Adrenal gland (tissue), 12 donors: ENCODE data around the gene BACH2. TPM values are rescaled to one million over a fixed set of nuclear protein-coding genes. Genes with fewer than 3 reads are reported as not detected.

Experiments used
- DNase-seq, 7 donors: peaks; one replicate each; pipeline ENCODE4 v3.0.0-alpha.2; 2019 to 2020
- H3K27ac ChIP-seq, 5 donors: fragments of 200-600 bp; sonication (generic) in 4 of 5; 1 replicate in 3 of 5; 2 replicates in 2 of 5; pipeline versions ENCODE4 v1.5.1 to v1.8.0; 2016 to 2020; ENCODE audit warnings: mild to moderate bottlenecking in 1 of 5
- H3K27me3 ChIP-seq: fragments of 200-600 bp; 2 replicates; pipeline ENCODE4 v1.8.0; 2021
- H3K36me3 ChIP-seq, 2 donors: fragments of 200-600 bp; replicated peaks in 1 of 2; 1 replicate in 1 of 2; 2 replicates in 1 of 2; pipeline versions ENCODE4 v1.5.1 to v1.8.0; 2018 to 2022
- H3K4me1 ChIP-seq, 2 donors: fragments of 200-600 bp; replicated peaks in 1 of 2; 1 replicate in 1 of 2; 2 replicates in 1 of 2; pipeline versions ENCODE4 v1.5.1 to v1.8.0; 2018 to 2021
- H3K4me3 ChIP-seq, 4 donors: fragments of 200-600 bp; sonication (generic) in 3 of 4; one replicate each; pipeline ENCODE4 v1.5.1; 2016 to 2018
- H3K9me3 ChIP-seq, 3 donors: fragments of 200-600 bp; sonication (generic) in 1 of 3; replicated peaks in 1 of 3; 1 replicate in 2 of 3; 2 replicates in 1 of 3; pipeline versions ENCODE4 v1.5.1 to v1.8.0; 2016 to 2021
- CTCF ChIP-seq, 6 experiments: fragments of 450-650 bp in 4 of 6; fragments of 200-600 bp in 2 of 6; sonication (generic) in 1 of 6; IDR thresholded peaks; 1 replicate in 5 of 6; 2 replicates in 1 of 6; pipeline versions ENCODE4 v1.5.1 to v1.8.0; 2016 to 2021; ENCODE audit warnings: antibody characterized with exemption in 6 of 6, mild to moderate bottlenecking in 2 of 6, moderate library complexity in 1 of 6
- POLR2A ChIP-seq, 2 donors: fragments of 450-650 bp; IDR thresholded peaks; one replicate each; pipeline ENCODE4 v1.6.1; 2017; ENCODE audit warnings: antibody characterized with exemption in 2 of 2, mild to moderate bottlenecking in 2 of 2, moderate library complexity in 1 of 2
- WGBS, 4 donors: extraction: QIAGEN DNeasy Blood & Tissue Kit in 2 of 4; methylation state at CpG; one replicate each; pipeline versions ENCODE4 v1.1.5 to v1.1.7; 2013 to 2017; 5-methylcytosine and 5-hydroxymethylcytosine counted together
- intact Hi-C, 2 donors: fragments of 100-400 bp; cut with DNase I; formaldehyde crosslinking; loops; one replicate each; pipeline versions ENCODE4 v1.14.1 to v1.15.0; 2022 to 2023
- polyA plus RNA-seq, 3 donors: library from polyadenylated mRNA; stranded (reverse); fragments of 200-250 nt in 2 of 3; fragments of 350-450 nt in 1 of 3; fragmentation: Illumina TruSeq in 1 of 3; extraction: RNeasy Lipid Tissue Mini Kit (QIAGEN cat#74804) in 1 of 3; gene quantifications; one replicate each; pipeline ENCODE4 v1.2.3, GENCODE V29; 2013 to 2014
- total RNA-seq, 9 donors: library from RNA; depleted of rRNA in 4 of 9; stranded (reverse); fragments of >200 nt in 4 of 9; fragments of 120-200 nt in 1 of 9; fragmentation: NEBNext Ultra II Directional in 1 of 9; extraction: Animal tissue kit (Norgen Biotek cat#: 25700) in 1 of 9; gene quantifications; one replicate each; pipeline versions ENCODE4 v1.1.0 to v1.2.4, GENCODE V29; 2013 to 2023
- donor health status: healthy with polysubstance abuse.
- donor health status: Bipolar disorder and iron deficiency.
- donor health status: DM: yes; HTN: yes; CAD: no.
- donor health status: DM: no; HTN: no; CAD: no.
- donor health status: DM: no; HTN: no; CAD: no.
- donor health status: DM: yes; HTN: yes; CAD: no.

Gene BACH2
- total and polyA plus RNA-seq, 12 donors, result 0.08 to 2.9 (median 0.83) TPM

GRCh38 chr6:90303039-90303438, 6.4 kb upstream of the BACH2 start:
- 59 to 86% (median 65%) methylated on average over 2 of the region's 2 CpGs for WGBS, 4 donors
- no peaks in the 10 kb centered on the region for H3K4me1 ChIP-seq
- DNase-seq, result no peak
- TF ChIP-seq POLR2A (IDR thresholded peaks at IDR 0.05) (no peak), CTCF (IDR thresholded peaks at IDR 0.05) (no peak)
- H3K27me3 ChIP-seq, result peaks cover 4% of the 10 kb centered on the region
- no peak overlapping the region for H3K4me3 ChIP-seq
- H3K9me3 ChIP-seq, result no peaks in the 10 kb centered on the region
- intact Hi-C loops, result no loop called here
- H3K36me3 ChIP-seq, result no peaks in the 10 kb centered on the region
- H3K27ac ChIP-seq, result no peak overlapping the region

GRCh38 chr6:90302320-90302719, 5.7 kb upstream of the BACH2 start:
- intact Hi-C loops, result no loop called here
- Histone ChIP-seq H3K4me3 (no peak overlapping the region), H3K4me1 (no peaks in the 10 kb centered on the region), H3K27me3 (no peaks in the 10 kb centered on the region), H3K36me3 (no peaks in the 10 kb centered on the region), H3K27ac (no peak overlapping the region), H3K9me3 (no peaks in the 10 kb centered on the region)
- 87 to 90% (median 89%) methylated on average over 2 of the region's 2 CpGs for WGBS, 4 donors
- no peak for DNase-seq
- TF ChIP-seq POLR2A (IDR thresholded peaks at IDR 0.05), result no peak
- TF ChIP-seq CTCF (IDR thresholded peaks at IDR 0.05), result peak in 1 of 6 experiments; percentile 15

GRCh38 chr6:90301816-90302215, 5.2 kb upstream of the BACH2 start:
- DNase-seq, result no peak
- Histone ChIP-seq H3K4me3 (no peak overlapping the region), H3K36me3 (no peaks in the 10 kb centered on the region), H3K9me3 (no peaks in the 10 kb centered on the region), H3K27ac (no peak overlapping the region), H3K27me3 (no peaks in the 10 kb centered on the region), H3K4me1 (no peaks in the 10 kb centered on the region)
- TF ChIP-seq CTCF (IDR thresholded peaks at IDR 0.05) (no peak), POLR2A (IDR thresholded peaks at IDR 0.05) (no peak)
- 53 to 75% (median 64%) methylated on average over 1 of the region's 1 CpG for WGBS, 4 donors
- intact Hi-C loops, result no loop called here

- 87 to 94% (median 90%) methylated on average over 7 of the region's 7 CpGs for WGBS, 4 donors
- no peak overlapping the region for H3K27ac ChIP-seq
Measured at GRCh38 chr6:90298459-90299053, 1.9 kb upstream of the BACH2 start.

More at GRCh38 chr6:90298459-90299053, 1.9 kb upstream of the BACH2 start:
- Histone ChIP-seq H3K27me3 (peaks cover 5% of the 10 kb centered on the region), H3K4me1 (peaks cover 12 to 17% of the 10 kb centered on the region in 2 donors), H3K36me3 (no peaks in the 10 kb centered on the region), H3K9me3 (no peaks in the 10 kb centered on the region), H3K4me3 (no peak overlapping the region)
- no peak for TF ChIP-seq CTCF (IDR thresholded peaks at IDR 0.05)
- no peak for TF ChIP-seq POLR2A (IDR thresholded peaks at IDR 0.05)
- intact Hi-C loops, result loop anchor here (5.0 to 10.0 kb wide), 5 partner anchors 86 to 326 kb away; no protein-coding TSS in a partner anchor
- no peak for DNase-seq
